ENCODE results near the gene RNASE12. TPM values are rescaled to one million over a fixed set of nuclear protein-coding genes. Genes with fewer than 3 reads are reported as not detected.
"Not testable (repeated sequence)": the region's sequence is repeated elsewhere in the genome, so short reads cannot be mapped to it uniquely, and the experiment has no call there.

RNASE12 gene
- total RNA-seq, 1 donor = not detected

GRCh38 chr14:20614038-20614840 is 23.1 kb upstream of the RNASE12 start:
- DNase-seq (ENCODE audit: low read depth in 2 of 3, low spot score in 2 of 3) = peak in 1 of 3 donors; percentile 57

GRCh38 chr14:20613094-20614037 is 22.2 kb upstream of the RNASE12 start:
- peak; percentile 85 to 98 (median 93) for DNase-seq (ENCODE audit: low read depth in 2 of 3, low spot score in 2 of 3)

GRCh38 chr14:20612403-20612802 is 21.2 kb upstream of the RNASE12 start:
- no peak for DNase-seq (ENCODE audit: low read depth in 2 of 3, low spot score in 2 of 3)

- DNase-seq (ENCODE audit: low read depth in 2 of 3, low spot score in 2 of 3) = no peak
Measured at GRCh38 chr14:20611277-20611676, 20.1 kb upstream of the RNASE12 start.

GRCh38 chr14:20610002-20610765 is 19.0 kb upstream of the RNASE12 start:
- DNase-seq (ENCODE audit: low read depth in 2 of 3, low spot score in 2 of 3) = peak in 2 of 3 donors; percentile 71 to 90

GRCh38 chr14:20609215-20610001 is 18.2 kb upstream of the RNASE12 start:
- peak in 2 of 3 donors; percentile 85 to 96 for DNase-seq (ENCODE audit: low read depth in 2 of 3, low spot score in 2 of 3)

- DNase-seq (ENCODE audit: low read depth in 2 of 3, low spot score in 2 of 3) = no peak
Measured at GRCh38 chr14:20608383-20609110, 17.4 kb upstream of the RNASE12 start.

GRCh38 chr14:20607617-20608016 is 16.4 kb upstream of the RNASE12 start:
- DNase-seq (ENCODE audit: low read depth in 2 of 3, low spot score in 2 of 3) = no peak

GRCh38 chr14:20606902-20607242 is 15.7 kb upstream of the RNASE12 start:
- no peak for DNase-seq (ENCODE audit: low read depth in 2 of 3, low spot score in 2 of 3)

GRCh38 chr14:20606190-20606901 is 15.2 kb upstream of the RNASE12 start:
- no peak for DNase-seq (ENCODE audit: low read depth in 2 of 3, low spot score in 2 of 3)

- no peak for DNase-seq (ENCODE audit: low read depth in 2 of 3, low spot score in 2 of 3)
Measured at GRCh38 chr14:20603813-20604690, 12.9 kb upstream of the RNASE12 start.

GRCh38 chr14:20602583-20602982 is 11.4 kb upstream of the RNASE12 start:
- DNase-seq (ENCODE audit: low read depth in 2 of 3, low spot score in 2 of 3) = no peak

- DNase-seq (ENCODE audit: low read depth in 2 of 3, low spot score in 2 of 3) = no peak
Measured at GRCh38 chr14:20601522-20601921, 10.3 kb upstream of the RNASE12 start.

- no peak for DNase-seq (ENCODE audit: low read depth in 2 of 3, low spot score in 2 of 3)
Measured at GRCh38 chr14:20597108-20597507, 5.9 kb upstream of the RNASE12 start.

- DNase-seq (ENCODE audit: low read depth in 2 of 3, low spot score in 2 of 3) = not testable (repeated sequence)
Measured at GRCh38 chr14:20595726-20596125, 4.5 kb upstream of the RNASE12 start.

- no peak for DNase-seq (ENCODE audit: low read depth in 2 of 3, low spot score in 2 of 3)
Measured at GRCh38 chr14:20592574-20592973, 1.4 kb upstream of the RNASE12 start.

- DNase-seq (ENCODE audit: low read depth in 2 of 3, low spot score in 2 of 3) = no peak
Measured at GRCh38 chr14:20587489-20588154, 3.6 kb downstream of the RNASE12 start, which contains the start of gene RNASE11. RNASE11 (minus strand) TSS chr14:20588001.
